ELR (cell line): Measurements from ENCODE around the gene HPGD.

Source experiments
- DNase-seq: peaks from one replicate; pipeline ENCODE4 v3.0.0-alpha.2; 2015; ENCODE audit warnings: low read depth

Gene HPGD

DNA sequence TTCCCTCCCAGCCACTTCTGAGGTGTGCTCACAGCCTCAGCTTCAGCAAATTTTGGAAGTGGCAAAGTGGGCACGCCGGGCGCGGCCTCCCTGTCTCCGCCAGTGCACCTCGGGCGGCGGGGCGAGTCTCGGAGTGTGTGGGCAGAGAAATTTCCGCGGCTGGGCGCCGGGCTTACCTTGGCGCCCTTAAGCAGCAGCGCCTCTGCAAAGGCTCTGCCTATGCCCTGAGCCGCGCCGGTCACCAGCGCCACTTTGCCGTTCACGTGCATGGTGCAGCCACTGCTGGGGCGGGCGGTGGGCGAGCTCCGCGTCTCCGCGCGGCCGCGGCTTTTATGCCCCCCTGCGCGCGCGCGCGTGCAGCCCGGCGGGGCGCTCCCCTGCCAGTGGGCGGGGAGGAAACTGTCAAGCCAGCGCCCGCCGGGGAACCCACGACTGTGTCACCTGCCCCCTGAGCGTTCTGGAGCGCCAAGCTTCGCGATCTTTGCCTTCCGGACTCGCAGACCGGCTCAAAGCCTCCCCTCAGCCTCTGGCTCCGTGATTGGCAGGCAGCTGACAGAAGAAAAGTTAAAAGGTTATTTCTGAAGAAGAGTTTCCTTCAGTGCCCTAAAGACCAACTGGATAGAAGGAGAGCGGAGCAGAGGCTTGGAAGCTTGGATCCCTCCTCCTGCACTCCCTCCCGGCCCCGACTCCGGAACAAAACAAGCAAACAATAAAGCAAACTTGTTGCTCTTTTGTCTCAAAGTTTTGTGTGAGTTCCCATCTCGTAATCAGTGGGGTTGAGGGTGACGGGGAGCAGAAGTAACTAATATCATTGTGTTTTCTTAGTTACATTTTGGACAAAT lies at the start of gene HPGD:
TSS of gene HPGD (minus strand) at position 306 of the 842 bp plus-strand sequence. CDS start at position 269, 37 bp downstream.
- DNase-seq: peak; percentile 33

DNA sequence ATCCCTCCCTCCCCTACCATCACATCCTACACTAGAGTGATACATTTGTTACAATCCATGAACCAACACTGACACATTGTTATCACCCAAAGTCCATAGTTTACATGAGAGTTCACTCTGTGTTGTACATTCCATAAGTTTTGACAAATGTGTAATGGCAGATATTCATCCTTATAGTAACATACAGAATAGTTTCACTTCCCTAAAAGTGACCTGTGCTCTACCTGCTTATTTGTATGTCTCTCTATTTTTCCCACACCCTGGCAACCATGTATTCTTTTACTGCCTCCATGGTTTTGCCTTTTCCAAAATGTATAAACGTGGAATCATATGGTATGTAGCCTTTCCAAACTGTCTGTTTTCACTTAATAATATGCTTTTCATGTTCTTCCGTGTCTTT lies 42.2 kb upstream of the HPGD start:
- no peak for DNase-seq

DNA sequence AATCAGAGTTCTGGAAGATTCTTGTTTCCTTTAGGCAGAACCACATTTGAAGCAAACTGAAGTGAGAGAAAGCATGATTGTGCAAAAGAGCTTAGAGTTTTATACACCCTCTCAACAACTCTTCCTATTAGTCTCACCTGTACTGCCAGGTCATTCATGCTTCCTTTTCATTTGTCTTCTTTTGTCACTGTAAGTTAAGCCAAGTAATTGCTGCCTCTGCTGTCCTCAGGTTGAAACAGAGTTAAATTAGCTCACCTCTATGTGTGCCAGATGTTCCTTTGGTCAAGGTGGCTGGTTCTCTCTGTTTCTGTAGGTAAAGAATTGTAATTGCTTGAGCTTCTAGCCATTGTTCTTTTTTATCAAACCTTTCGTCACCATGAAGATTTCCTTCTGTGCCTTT lies 41.1 kb upstream of the HPGD start:
- DNase-seq: no peak

DNA sequence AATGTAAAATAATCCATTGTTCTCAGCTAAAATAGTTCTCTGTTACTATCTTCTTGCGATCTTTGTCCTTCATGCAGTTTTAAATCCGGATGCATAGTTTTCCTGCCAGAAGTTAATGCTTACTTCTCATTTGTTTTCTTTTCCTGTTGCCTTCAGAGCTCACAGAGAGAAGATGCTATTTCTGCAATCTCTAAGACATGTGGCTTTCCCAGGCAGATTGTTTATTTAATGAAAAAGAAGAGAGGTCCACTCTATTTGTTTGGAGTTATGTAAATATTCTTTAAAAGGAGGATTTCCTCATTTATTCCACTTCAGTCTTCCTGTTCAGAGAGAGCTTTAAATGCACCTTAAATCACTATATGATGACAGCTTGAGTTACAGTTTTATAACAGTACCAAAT lies 39.3 kb upstream of the HPGD start:
- DNase-seq: no peak

DNA sequence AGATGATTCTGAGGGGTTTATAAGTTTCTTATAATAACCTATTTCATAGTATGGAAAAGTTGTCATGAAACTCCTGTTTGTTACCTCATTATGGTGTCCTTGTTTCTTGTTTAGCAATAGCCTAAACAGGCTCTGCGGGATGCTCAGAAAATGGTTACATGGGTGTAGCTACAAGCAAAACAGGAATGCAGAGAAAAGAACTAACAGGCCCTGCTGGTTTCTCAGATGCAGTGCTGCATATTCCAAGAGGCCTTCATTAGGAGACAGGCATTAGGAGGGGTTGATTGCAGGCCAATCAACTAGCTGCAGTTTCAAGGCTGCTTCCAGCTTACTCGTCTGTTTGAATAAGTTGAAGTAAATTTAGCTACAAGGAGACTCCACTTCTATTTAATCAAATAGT lies 37.6 kb upstream of the HPGD start:
- DNase-seq: no peak

DNA sequence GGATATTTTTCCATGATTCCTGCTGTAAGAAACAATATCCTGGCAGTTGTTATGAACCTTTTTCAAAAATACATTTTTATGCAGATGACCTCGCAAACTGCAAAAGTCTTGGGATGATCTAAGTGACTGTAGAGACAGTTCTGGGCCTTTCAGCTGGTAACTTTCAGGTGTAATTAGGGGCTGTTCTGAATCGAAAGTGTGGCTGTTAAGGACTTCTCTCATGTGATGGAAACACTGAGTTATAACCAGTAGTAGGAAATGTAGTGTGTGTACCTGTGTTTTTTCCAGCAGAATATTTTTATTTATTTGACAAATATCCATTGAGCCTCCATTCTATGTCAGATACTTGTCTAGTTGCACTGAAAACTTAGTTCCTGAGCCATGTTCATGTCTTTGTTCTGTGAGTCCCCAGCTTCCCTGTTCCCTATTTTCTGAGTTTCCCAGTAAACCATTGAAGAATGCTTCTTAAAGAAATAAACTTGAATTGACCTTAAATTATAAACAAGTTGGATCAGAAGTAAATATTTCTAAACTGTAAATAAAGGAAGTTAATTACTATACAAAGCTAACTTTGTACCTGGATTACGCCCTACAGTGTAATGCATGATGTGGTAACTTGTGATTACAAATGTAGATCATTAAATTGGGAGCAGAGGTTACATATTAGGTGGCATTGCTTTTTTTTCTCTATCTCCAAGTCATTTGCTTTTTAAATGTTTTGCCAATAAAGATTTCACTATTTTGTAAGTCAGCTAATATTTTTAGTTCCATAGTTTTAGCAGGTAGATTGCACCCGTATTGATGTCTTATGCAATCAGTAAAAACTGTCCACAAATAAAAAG lies 33.7 kb upstream of the HPGD start:
- no peak for DNase-seq

DNA sequence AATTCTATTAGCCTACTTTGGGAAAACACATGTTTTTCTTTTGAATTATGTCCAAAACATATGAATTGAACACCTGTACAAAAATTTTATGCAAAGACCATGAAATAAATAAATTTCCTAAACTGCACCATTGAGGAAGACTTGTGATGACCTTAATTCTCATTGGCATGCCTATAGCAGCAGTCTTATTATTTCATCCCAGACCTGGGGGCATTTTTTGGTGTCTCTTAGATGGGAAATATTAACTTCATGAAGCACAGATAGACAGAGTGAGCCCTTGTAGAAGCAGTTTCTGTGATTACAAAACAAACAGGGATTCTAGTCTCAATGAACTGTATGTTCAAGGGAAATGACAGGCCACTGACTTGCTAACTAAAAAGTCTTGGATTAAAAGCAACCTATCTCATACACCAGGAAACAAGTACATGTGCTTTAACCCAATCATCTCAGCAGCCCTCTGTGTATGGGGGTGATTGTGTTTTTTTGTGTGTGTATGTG lies 32.0 kb upstream of the HPGD start:
- no peak for DNase-seq

DNA sequence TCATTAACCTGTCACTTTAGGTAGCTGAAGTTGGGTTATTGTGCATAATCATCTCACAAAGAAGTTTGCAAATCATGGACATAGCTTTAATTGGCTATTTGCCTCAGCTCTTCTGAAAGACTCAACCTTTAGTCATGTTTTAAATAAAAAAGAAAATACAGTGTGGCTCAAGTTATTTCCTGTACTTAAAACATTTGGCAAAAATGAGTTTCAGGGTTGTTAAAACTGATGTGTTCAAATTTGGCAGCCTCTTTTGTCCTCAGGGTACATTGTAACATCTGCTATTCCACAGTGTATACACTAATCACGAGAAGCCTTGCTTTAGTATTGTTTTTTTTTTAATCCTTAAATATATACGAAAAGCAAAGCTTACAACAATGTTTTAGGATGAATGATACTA lies 31.5 kb upstream of the HPGD start:
- DNase-seq: peak; percentile 35

DNA sequence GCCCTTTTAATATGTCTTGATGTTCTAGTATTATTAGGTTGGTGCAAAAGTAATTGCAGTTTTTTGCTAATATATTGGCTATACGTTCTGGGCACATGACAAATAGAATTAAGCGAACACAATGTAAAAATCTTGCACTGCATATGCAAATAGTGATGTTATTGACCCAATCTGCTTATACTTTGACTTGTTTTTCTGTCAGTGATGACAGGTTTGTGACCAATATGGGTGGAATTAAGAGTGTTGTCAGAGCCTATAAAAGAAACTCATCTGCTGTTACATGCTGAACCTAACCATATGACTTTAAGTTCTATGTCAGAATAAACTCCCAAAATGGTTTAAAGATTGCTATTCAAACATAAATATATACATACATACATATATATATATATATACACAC lies 30.7 kb upstream of the HPGD start:
- no peak for DNase-seq

DNA sequence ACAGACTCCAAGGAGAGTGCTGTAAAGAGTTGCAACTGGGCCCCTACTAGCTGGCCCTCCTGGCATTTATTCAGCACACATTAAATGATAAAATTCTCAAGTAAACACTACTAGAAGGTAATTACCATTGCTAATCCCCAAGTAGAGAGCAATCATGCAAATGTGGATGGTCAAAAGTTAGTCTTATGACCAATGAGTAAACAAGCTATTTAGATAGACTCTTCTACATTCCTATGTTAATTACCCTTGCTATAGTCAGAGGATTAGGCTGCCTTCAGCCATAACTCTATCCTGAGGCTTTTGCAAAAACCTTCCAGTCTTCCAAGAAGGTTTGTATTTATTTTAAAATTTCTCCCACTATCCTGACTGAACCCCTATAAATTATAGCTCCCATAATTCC lies 28.3 kb upstream of the HPGD start:
- DNase-seq: no peak

DNA sequence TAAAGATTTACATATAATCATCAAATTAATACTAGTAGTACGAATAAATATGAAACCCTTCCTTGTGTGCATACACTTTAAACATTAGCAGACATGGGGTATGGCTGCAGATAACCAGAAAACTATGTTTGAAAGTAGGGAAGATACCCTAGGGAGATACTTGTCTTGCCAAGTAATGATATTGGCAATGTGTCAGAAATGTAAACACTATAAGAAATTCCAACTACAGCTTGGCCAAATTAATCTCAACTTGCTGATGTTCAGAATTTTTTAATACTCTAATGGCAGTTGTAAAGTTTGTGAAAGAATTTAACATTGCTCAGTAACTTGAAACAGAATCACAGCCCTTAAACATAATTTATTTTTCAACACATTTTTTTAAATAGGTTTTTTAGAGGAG lies 27.4 kb upstream of the HPGD start:
- no peak for DNase-seq

DNA sequence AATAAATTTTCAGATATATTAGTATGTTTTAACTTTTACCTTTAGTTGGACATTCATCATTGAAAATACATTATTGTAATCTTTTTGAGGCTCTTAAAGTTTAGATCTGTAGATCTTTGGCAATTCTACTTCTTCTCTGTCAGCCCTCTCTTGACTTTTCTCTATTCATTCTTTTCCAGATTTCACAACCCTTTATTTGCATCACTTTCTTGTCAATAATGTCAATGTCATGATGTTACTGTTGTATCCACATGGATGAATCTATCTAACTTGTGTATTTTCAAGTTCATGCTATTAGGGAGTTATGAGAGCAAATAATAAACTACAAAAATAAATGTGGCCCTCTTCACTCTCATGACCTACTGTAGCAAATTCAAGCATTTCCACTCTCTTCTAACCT lies 23.0 kb upstream of the HPGD start:
- DNase-seq: no peak

DNA sequence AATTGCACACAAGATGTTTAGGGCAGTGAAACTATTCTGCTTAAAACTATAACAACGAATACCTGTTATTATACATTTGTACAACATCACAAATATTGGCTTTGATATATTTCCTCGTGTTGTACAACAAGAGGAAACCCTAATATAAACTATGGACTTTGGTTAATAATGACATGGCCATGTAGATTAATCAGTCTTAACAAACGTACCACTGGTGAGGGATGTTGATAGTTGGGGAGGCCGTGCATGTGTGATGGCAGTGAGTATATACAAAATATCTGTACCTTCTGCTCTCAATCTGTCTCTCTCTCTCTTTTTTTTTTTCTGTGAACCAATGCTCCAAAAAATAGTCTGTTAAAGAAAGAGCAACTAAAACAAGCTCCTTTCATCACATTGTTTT lies 22.2 kb upstream of the HPGD start:
- no peak for DNase-seq

DNA sequence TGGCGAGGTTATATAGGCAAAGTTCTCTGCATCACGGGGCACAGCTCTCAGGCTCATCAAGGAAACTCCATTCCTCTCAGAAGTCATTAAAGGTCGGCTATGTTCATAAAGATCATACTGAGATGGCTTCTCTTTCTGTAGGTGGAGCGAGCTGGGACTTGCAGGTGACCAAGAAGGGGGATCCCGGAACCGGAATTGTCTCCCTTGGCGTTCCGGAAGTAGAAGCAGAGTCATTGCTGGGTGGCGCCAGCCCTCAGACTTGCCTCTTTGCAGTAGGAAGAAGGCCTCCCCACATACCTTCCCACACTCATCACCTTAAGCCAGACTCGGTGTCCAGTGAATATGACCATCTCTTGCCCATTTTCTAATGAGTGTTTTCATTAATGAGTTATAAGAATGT lies 17.9 kb upstream of the HPGD start:
- no peak for DNase-seq

DNA sequence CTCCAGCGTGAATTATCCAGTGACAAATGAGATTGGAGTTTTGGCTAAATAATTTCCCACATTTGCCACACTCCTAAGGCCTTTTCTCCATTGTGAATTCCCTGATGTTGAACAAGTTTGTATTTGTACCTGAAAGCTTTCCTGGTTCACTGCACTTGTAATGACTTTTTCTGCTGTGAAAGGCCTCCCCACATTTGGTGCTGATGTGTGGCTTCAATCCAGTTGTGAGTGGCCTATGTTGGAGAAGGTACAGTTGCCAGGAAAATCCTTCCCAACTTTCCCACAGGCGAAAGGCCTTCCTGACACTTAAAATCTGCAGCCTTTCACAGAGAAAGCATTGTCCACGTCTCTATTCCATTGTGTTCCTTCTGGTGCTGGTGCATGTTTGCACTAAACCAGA lies 17.3 kb upstream of the HPGD start:
- no peak for DNase-seq

DNA sequence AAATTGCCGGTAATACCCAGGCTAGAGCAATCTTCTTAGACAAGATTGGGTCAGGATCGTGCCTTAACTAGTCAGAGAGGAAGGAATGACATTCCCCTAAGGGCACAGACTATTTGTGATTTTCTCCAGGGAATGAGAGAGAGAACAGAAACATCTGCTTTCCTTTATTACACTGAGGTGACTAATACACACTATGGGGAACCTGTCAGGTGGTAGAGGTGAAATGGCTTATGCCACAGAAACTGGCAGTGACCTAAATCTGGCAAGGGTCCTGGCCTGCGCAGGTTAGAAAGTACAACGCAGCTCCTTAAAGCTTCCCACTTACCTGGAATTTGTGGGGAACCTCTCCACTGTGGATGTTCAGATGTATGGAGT lies 16.6 kb upstream of the HPGD start:
- DNase-seq: peak; percentile 14

DNA sequence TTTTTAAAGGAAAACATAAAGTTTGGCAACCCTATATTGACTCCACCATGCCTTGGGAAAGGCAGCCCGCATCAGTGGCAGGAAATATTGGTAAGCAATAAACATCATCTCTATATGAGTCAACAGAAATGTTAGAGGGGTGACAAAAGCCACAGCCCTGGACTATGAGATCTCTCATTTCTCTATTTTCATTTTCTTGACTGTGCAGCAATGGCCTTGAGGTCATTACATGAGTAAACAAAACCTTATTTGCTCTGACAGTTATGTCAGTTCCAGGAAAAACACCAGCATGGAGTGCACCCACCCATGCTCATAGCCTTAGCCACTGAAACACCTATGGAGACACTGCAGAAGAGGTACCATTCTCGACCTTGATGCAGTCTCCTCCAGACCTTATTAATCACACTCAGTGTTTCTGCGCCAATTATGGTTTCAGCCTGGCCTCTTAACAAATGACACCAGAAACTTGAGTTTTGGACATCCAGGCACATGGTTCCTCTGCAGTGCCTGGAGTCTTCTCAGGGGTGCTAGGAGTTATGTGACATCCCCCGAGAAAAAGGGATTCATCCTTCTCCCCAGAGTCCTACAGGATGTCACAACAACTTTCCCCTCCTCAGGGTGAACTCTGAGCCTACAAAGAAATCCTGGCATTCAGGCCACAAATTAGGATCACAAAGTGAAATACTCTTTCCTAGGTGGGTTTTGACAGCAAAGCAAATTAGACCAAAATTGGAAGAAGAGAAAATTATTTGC lies 16.0 kb upstream of the HPGD start:
- DNase-seq: peak; percentile 54

DNA sequence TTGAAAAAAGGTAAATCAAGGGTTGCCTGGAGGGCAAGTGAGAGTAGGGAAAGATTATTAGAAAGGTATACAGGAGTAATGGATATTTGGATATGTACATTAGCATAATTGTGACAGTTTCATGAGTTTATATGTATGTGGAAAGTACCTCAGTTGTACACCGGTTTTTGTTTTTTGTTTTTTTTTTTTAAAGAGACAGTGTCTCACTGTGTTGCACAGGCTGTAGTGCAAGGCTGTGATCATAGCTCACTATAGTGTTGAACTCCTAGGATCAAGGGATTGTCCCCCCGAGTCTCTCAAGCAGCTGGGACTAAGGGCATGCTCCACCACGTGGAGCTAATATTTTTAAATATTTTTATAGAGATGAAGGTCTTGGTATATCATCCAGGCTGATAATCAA lies 15.3 kb upstream of the HPGD start:
- DNase-seq: no peak

DNA sequence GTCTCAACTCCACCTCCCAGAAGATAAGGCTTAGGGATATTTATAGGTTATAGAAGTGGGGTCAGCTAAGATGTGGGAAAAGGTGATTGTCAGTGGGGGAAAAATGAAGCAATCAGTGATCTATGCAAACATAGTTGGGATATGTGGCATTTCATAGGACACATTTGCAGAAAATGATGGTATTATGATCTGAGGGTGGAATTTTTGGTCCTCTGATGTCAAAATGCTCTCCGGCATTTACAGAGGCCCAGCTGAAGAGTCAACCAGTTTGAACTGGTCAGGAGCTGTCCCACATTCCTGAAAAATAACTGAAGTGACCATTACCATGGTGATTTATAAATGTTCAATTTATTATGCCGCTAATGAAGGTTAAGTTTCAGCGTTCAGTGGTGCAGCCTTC lies 12.2 kb upstream of the HPGD start:
- no peak for DNase-seq

DNA sequence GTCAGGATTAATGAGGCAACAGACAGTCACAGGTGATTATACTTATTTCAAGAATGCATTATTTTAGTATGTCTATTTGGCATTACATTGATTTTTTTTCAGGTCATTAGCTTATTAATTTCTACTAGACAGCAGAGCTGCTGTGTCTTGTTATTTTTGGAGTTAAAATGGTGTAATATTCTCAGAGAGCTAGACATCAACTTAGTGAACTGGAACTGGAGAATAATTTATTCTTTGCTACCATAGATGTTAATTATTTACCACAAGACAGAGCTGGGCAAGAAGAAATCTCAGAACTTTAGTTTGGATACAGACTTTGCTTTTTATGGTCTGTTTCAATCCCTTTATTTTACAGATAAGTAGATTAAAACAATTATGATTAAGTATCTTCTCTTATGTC lies 10.2 kb upstream of the HPGD start:
- DNase-seq: no peak

DNA sequence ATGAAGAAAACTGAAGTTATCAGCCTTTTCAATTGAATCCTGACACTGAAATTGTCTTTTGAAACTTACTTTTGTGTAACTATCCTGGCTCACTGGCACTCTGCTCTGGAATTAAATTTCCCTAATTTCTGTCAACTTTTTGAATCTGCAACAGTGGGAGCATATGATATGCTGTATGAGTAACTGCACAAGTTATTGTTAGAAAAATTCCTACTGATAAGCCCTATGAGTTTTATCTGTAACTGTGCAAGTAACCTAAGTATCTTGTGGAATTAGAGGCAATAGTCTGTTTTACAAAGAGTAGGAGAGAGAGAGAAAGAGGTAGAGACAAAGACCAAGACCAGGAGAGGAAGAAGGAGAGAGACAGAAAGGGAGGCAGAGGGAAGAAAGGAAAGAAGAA lies 9.2 kb upstream of the HPGD start:
- DNase-seq: no peak

DNA sequence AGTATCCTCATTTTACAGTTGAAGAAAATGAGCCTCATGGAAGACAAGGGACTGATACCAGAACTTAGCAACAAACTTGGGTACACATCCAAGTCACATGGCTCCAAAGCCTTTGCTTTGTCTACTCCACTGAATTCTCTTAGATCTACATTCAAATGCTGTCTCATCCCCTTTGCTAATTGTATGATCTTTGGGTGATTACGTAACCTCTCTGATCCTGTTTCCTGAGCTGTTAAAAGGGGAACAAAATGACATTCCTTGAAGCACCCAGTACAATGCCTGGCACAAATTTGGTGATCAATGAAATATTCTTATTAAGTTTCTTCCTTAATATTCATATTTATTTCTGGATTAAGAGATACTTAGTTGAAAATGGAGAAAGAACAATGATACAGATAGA lies 5.9 kb upstream of the HPGD start:
- DNase-seq: no peak

DNA sequence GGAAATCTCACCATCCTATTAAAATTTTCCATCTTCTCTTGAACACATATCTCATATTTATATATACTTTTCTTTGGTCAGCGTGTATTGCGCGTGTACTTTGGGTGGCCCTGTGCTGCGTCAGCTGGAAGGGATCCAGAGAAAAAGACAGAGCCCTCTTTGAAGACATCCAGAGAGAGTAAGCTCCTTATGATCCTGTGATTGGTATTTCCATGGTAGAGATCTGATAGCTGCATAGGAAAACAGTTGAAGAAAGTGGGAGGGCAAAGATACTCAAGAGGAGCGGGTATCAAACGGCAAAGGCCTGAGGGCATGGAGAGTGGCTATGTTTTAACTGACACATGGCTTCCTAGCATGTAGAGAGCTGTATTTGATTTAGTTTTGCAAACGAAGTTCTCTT lies 4.4 kb upstream of the HPGD start:
- no peak for DNase-seq
